ENCODE results near the gene NOS1AP.

The NOS1AP gene

GRCh38 chr1:162217706-162218105 lies 148.2 kb downstream of the NOS1AP start:
- no peaks in the 10 kb centered on the region for H3K9me2 ChIP-seq (replicated peaks; ENCODE audit: control insufficient read depth, low read length)
- no peak overlapping the region for H3K4me3 ChIP-seq (ENCODE audit: low read length)
- H3K27me3 ChIP-seq (ENCODE audit: control insufficient read depth, low read length) = peaks cover 5% of the 10 kb centered on the region; the same call in 1 of the 2 replicates
- no peaks in the 10 kb centered on the region for H4K20me1 ChIP-seq (ENCODE audit: control insufficient read depth, insufficient read depth, low read depth, low read length)
- no peak overlapping the region for H3K4me2 ChIP-seq (ENCODE audit: low read length)
- H3K9me3 ChIP-seq (ENCODE audit: control insufficient read depth, insufficient read depth, low read length) = no peaks in the 10 kb centered on the region
- peaks cover 4% of the 10 kb centered on the region; the same call in 1 of the 2 replicates for H3K4me1 ChIP-seq (ENCODE audit: control insufficient read depth, low read length)
- TF ChIP-seq EZH2phosphoT487 (IDR thresholded peaks at IDR 0.05; ENCODE audit: borderline replicate concordance, low read length) (no peak), CTCF (IDR thresholded peaks at IDR 0.05; ENCODE audit: low read depth, low read length, poor library complexity, severe bottlenecking) (no peak)
- no peaks in the 10 kb centered on the region for H3F3A ChIP-seq (ENCODE audit: control insufficient read depth, insufficient read depth)
- H3K79me2 ChIP-seq (ENCODE audit: control insufficient read depth, low read length) = no peaks in the 10 kb centered on the region
- no peak overlapping the region for H3K27ac ChIP-seq (ENCODE audit: low read depth, low read length)
- H3K36me3 ChIP-seq (ENCODE audit: control insufficient read depth, low read length) = no peaks in the 10 kb centered on the region

- no peaks in the 10 kb centered on the region for H3F3A ChIP-seq (ENCODE audit: control insufficient read depth, insufficient read depth)
- peaks cover 4% of the 10 kb centered on the region; the same call in 1 of the 2 replicates for H3K4me1 ChIP-seq (ENCODE audit: control insufficient read depth, low read length)
- H3K9me3 ChIP-seq (ENCODE audit: control insufficient read depth, insufficient read depth, low read length) = no peaks in the 10 kb centered on the region
- peaks cover 5% of the 10 kb centered on the region; the same call in 1 of the 2 replicates for H3K27me3 ChIP-seq (ENCODE audit: control insufficient read depth, low read length)
- no peaks in the 10 kb centered on the region for H3K79me2 ChIP-seq (ENCODE audit: control insufficient read depth, low read length)
- no peaks in the 10 kb centered on the region for H3K9me2 ChIP-seq (replicated peaks; ENCODE audit: control insufficient read depth, low read length)
- no peak overlapping the region for H3K4me2 ChIP-seq (ENCODE audit: low read length)
- TF ChIP-seq CTCF (IDR thresholded peaks at IDR 0.05; ENCODE audit: low read depth, low read length, poor library complexity, severe bottlenecking) = no peak
- TF ChIP-seq EZH2phosphoT487 (IDR thresholded peaks at IDR 0.05; ENCODE audit: borderline replicate concordance, low read length) = no peak
- H3K4me3 ChIP-seq (ENCODE audit: low read length) = no peak overlapping the region
- H3K27ac ChIP-seq (ENCODE audit: low read depth, low read length) = no peak overlapping the region
- no peaks in the 10 kb centered on the region for H3K36me3 ChIP-seq (ENCODE audit: control insufficient read depth, low read length)
- H4K20me1 ChIP-seq (ENCODE audit: control insufficient read depth, insufficient read depth, low read depth, low read length) = no peaks in the 10 kb centered on the region
Observed at GRCh38 chr1:162218546-162218945, 149.1 kb downstream of the NOS1AP start.

- Histone ChIP-seq H3K4me1 (ENCODE audit: control insufficient read depth, low read length) (peaks cover 4% of the 10 kb centered on the region; the same call in 1 of the 2 replicates), H3K79me2 (ENCODE audit: control insufficient read depth, low read length) (no peaks in the 10 kb centered on the region), H3F3A (ENCODE audit: control insufficient read depth, insufficient read depth) (no peaks in the 10 kb centered on the region), H3K27me3 (ENCODE audit: control insufficient read depth, low read length) (peaks cover 5% of the 10 kb centered on the region; the same call in 1 of the 2 replicates), H3K9me2 (replicated peaks; ENCODE audit: control insufficient read depth, low read length) (no peaks in the 10 kb centered on the region), H3K36me3 (ENCODE audit: control insufficient read depth, low read length) (no peaks in the 10 kb centered on the region), H4K20me1 (ENCODE audit: control insufficient read depth, insufficient read depth, low read depth, low read length) (no peaks in the 10 kb centered on the region), H3K4me3 (ENCODE audit: low read length) (no peak overlapping the region), H3K9me3 (ENCODE audit: control insufficient read depth, insufficient read depth, low read length) (no peaks in the 10 kb centered on the region), H3K4me2 (ENCODE audit: low read length) (no peak overlapping the region), H3K27ac (ENCODE audit: low read depth, low read length) (no peak overlapping the region)
- TF ChIP-seq EZH2phosphoT487 (IDR thresholded peaks at IDR 0.05; ENCODE audit: borderline replicate concordance, low read length) (no peak), CTCF (IDR thresholded peaks at IDR 0.05; ENCODE audit: low read depth, low read length, poor library complexity, severe bottlenecking) (no peak)
Observed at GRCh38 chr1:162218975-162219374, 149.5 kb downstream of the NOS1AP start.

Data from DOHH2 (cell line).